Mononuclear cell (primary cell): ENCODE measurements around the gene RHEB. TPM values are rescaled to one million over a fixed set of nuclear protein-coding genes. Genes with fewer than 3 reads are reported as not detected.

ENCODE experiments used
- H3K27me3 ChIP-seq: 2 replicates; pipeline ENCODE4 v1.6.0; 2011; ENCODE audit warnings: low read length, control low read depth; ENCODE audit not compliant: insufficient read depth
- H3K4me1 ChIP-seq: 2 replicates; pipeline ENCODE4 v1.5.1; 2011; ENCODE audit warnings: mild to moderate bottlenecking, low read length, control low read depth; ENCODE audit not compliant: insufficient read depth
- H3K4me3 ChIP-seq: 2 replicates; pipeline ENCODE4 v1.5.1; 2011; ENCODE audit warnings: mild to moderate bottlenecking, low read length, moderate library complexity
- H3K9me3 ChIP-seq: 2 replicates; pipeline ENCODE4 v1.5.1; 2011; ENCODE audit warnings: low read depth, mild to moderate bottlenecking, control low read depth, low read length
- total RNA-seq: library from RNA; depleted of rRNA; stranded (reverse); fragments of >200 nt; gene quantifications from one replicate; pipeline ENCODE4 v1.2.3, GENCODE V29; 2012

Gene RHEB, protein sequence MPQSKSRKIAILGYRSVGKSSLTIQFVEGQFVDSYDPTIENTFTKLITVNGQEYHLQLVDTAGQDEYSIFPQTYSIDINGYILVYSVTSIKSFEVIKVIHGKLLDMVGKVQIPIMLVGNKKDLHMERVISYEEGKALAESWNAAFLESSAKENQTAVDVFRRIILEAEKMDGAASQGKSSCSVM
- total RNA-seq: 51.0 TPM

- Histone ChIP-seq H3K4me3 (peak within 1 kb of the TSS; percentile 73), H3K27me3 (no peaks in the 10 kb centered on the region), H3K4me1 (peaks cover 48% of the 10 kb centered on the region), H3K9me3 (no peaks in the 10 kb centered on the region)
These were observed at the start of gene RHEB for GRCh38 chr7:151519765-151520418. RHEB (minus strand) TSS chr7:151519895; CDS start chr7:151519511, 384 bp downstream.

- H3K27me3 ChIP-seq: no peaks in the 10 kb centered on the region
- no peak overlapping the region for H3K4me3 ChIP-seq
- H3K4me1 ChIP-seq: no peaks in the 10 kb centered on the region
- no peaks in the 10 kb centered on the region for H3K9me3 ChIP-seq
These were observed 47.2 kb upstream of the RHEB start for GRCh38 chr7:151566897-151567320.

DNA sequence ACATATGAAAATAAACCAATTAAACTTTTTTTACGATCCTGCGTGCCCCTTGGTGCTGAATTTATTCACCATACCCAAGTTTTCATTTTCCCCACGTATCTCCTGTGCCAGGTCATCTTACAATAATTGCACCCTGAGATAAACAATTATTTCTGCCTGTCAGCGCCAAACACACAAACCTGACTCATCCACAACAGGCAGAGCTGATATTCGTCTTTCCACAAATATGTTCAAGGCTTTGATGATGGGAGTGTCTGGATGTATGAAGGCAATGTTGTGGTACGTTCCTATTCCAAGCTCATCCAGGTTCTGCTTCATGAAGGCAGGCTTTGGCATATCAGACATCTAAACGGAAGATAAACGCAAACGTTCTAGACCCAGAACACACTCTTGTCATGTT is 45.8 kb upstream of the RHEB start:
- H3K27me3 ChIP-seq: no peaks in the 10 kb centered on the region

DNA sequence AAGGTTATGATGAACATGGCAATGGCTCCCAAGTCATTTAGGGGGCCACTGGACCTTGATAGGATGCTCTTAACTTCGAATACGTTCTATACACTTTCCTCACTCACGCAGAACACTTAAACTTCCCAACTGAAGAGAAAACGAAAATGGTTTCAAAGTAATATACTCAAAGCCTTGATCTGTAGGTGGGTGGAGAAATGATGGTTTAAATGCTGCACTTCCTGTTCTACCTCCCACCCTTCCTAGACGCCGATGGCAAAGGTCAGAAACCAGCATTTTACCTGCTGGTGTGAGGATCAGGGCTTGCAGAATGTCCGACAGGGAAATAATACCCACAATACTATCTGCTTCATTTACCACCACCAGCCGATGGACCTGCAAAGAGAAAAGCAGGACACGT is 40.5 kb upstream of the RHEB start:
- no peak overlapping the region for H3K4me3 ChIP-seq
- H3K9me3 ChIP-seq: no peaks in the 10 kb centered on the region
- no peaks in the 10 kb centered on the region for H3K27me3 ChIP-seq
- no peaks in the 10 kb centered on the region for H3K4me1 ChIP-seq

More for the DNA sequence above, 45.8 kb upstream of the RHEB start:
- Histone ChIP-seq H3K4me1 (no peaks in the 10 kb centered on the region), H3K9me3 (no peaks in the 10 kb centered on the region), H3K4me3 (no peak overlapping the region)

- H3K4me3 ChIP-seq: no peak overlapping the region
- no peaks in the 10 kb centered on the region for H3K4me1 ChIP-seq
- H3K9me3 ChIP-seq: no peaks in the 10 kb centered on the region
- H3K27me3 ChIP-seq: no peaks in the 10 kb centered on the region
These were observed 40.0 kb upstream of the RHEB start for GRCh38 chr7:151559557-151560183.

DNA sequence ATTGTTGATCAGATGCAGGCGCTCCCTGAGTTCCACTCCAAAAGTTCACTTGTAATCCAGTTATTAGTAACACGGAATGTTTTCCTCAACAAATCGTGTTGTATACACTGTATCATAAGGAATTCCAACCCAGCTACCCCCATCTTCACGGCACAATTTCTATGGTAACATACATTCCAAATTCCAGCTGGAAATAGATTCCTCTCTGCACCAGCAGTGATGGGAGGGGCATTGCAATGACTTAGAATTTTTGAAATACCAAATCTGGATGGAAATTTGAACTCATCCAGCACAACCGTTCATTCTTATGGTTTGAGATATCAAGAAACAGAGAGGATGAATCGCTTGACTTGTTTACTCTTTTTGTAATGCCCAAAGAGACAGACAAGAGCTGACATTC is 38.9 kb upstream of the RHEB start:
- no peak overlapping the region for H3K4me3 ChIP-seq
- no peaks in the 10 kb centered on the region for H3K9me3 ChIP-seq
- no peaks in the 10 kb centered on the region for H3K4me1 ChIP-seq
- no peaks in the 10 kb centered on the region for H3K27me3 ChIP-seq

- H3K9me3 ChIP-seq: no peaks in the 10 kb centered on the region
- H3K27me3 ChIP-seq: no peaks in the 10 kb centered on the region
- H3K4me1 ChIP-seq: no peaks in the 10 kb centered on the region
- H3K4me3 ChIP-seq: no peak overlapping the region
These were observed 36.9 kb upstream of the RHEB start for GRCh38 chr7:151556592-151556991.

DNA sequence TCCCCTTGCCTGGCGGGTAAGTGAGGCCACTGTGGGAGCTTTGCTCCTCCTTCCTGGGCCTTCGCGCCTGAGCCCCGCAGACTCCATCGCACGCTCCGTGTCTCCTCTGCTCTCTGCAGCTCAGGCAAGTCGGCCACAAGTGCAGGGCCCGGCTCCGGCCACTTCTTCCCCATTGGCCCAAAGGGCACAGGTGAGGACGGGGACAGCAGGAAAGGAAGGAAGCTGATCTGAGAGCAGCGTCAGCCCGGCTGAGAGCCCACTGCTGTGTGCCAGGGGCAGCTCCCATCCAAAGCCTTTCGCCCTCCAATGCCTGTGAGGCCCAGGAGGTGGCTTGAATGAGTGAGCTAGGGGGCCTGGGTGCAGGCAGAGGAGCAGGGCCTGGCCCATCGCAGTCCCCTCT is 33.7 kb upstream of the RHEB start:
- no peaks in the 10 kb centered on the region for H3K9me3 ChIP-seq
- H3K27me3 ChIP-seq: no peaks in the 10 kb centered on the region
- no peak overlapping the region for H3K4me3 ChIP-seq
- H3K4me1 ChIP-seq: no peaks in the 10 kb centered on the region

DNA sequence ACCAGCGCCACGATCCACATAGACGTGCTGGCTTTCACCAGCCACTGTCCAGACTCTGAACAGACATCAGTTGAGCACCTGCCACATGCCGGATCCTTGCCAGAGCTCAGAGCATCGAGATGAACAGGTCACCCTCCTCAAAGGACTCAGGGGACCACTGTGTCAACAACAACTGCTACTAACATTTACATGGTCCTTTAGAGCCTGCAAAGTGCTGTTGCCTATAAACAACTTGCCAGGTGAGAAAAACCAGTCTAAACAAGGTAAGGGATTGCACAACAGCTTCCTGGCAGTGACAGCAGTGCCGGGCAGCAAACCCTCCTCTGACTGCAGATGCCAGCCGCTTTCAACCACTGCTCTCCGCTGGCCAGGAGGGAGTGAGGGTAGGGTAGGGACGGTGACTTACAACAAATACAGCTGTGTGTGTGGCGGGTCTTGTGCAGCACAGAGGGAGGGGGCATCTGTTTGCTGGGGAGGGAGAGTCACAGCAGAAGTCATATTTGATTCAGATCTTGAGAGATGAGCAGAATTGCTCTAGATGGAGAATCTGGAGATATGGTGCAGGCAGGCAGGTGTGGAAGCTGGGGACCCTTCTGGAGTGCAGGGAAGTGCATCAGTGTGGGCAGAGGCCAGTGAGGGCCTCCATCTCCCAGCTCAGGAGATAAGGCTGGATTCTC is 32.8 kb upstream of the RHEB start:
- no peak overlapping the region for H3K4me3 ChIP-seq
- H3K4me1 ChIP-seq: no peaks in the 10 kb centered on the region
- no peaks in the 10 kb centered on the region for H3K9me3 ChIP-seq
- H3K27me3 ChIP-seq: no peaks in the 10 kb centered on the region

- no peaks in the 10 kb centered on the region for H3K27me3 ChIP-seq
- no peak overlapping the region for H3K4me3 ChIP-seq
- H3K9me3 ChIP-seq: no peaks in the 10 kb centered on the region
- no peaks in the 10 kb centered on the region for H3K4me1 ChIP-seq
These were observed 32.1 kb upstream of the RHEB start for GRCh38 chr7:151551820-151552219.

DNA sequence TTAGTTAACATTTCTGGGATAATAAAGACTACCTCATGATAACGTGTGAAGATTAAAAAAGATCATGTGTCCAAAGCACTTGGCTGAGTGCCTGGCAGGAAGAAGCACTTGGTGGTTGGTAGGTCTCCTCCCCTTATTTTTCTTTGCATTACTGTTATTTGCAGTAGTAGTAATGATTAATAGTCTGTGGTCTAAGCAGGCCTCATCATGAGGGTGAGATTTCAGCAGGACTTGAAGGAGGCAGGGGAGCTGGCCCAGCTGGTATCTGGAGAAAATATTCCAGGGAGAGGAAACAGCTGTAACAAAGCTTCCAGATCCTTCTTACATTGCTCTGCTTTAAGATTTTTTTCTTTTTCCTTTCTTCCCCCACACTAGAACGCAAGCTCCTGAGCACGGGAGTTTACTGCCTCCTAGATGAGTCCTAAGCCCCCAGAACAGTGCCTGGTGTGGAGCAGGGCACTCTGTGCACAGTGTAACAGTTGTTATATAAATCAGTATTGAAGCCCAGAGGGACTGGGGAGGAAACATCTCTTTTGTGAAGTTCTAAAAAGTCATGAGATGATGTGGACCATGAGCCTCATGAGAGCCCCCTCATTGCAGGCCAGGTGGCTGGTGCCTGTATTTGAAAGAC is 31.1 kb upstream of the RHEB start:
- Histone ChIP-seq H3K4me1 (no peaks in the 10 kb centered on the region), H3K4me3 (no peak overlapping the region), H3K27me3 (no peaks in the 10 kb centered on the region), H3K9me3 (no peaks in the 10 kb centered on the region)

GRCh38 chr7:151549644-151550043 is 29.9 kb upstream of the RHEB start:
- Histone ChIP-seq H3K4me3 (no peak overlapping the region), H3K4me1 (no peaks in the 10 kb centered on the region), H3K9me3 (no peaks in the 10 kb centered on the region), H3K27me3 (no peaks in the 10 kb centered on the region)

DNA sequence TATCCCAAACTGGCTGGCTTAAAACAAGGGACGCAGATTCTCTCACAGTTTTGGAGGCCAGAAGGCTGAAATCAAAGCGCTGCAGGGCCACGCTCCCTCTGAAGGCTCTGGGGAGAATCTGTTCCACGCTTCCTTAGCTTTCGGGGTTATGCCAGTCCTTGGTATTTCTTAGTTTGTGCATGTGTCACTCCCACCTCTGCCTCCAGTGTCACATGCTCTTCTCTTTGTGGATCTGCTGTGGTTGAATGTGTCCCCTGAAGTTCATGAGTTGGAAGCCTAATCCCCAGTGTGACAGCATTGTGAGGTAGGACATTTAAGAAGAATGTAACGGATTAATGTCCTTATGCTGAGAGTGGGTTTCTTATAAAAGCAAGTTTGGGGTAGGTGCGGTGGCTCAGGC is 29.4 kb upstream of the RHEB start:
- no peaks in the 10 kb centered on the region for H3K9me3 ChIP-seq
- H3K4me1 ChIP-seq: no peaks in the 10 kb centered on the region
- H3K4me3 ChIP-seq: no peak overlapping the region
- no peaks in the 10 kb centered on the region for H3K27me3 ChIP-seq

DNA sequence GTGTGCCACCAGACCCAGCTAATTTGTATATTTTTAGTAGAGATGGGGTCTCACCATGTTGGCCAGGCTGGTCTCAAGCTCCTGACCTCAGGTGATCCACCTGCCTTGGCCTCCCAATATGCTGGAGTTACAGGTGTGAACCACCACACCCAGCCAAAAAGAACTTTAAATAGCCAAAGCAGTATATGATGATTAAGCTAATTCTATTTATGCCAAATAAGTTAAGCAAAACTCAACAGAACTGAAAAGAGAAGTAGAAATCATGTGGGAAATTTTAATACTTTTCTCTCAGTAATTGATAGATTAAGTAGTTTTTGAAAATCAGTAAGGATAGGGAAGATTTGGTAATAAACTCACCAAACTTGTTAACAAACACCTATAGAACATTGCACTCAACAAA is 24.5 kb upstream of the RHEB start:
- Histone ChIP-seq H3K4me1 (no peaks in the 10 kb centered on the region), H3K9me3 (no peaks in the 10 kb centered on the region), H3K27me3 (peaks cover 2% of the 10 kb centered on the region), H3K4me3 (no peak overlapping the region)

- H3K4me3 ChIP-seq: no peak overlapping the region
- H3K27me3 ChIP-seq: peaks cover 2% of the 10 kb centered on the region
- no peaks in the 10 kb centered on the region for H3K4me1 ChIP-seq
- H3K9me3 ChIP-seq: no peaks in the 10 kb centered on the region
These were observed 23.0 kb upstream of the RHEB start for GRCh38 chr7:151542606-151543130.
